Pancreas (tissue), 10 donors: ENCODE results near the gene SMIM43. TPM values are rescaled to one million over a fixed set of nuclear protein-coding genes. Genes with fewer than 3 reads are reported as not detected.

Experiments used
- ATAC-seq, 4 donors: fragments of 200-7000 bp; cut with Tn5 transposase; one replicate each; pipeline versions ENCODE4 v1.8.0 to v1.9.1; 2020; ENCODE audit warnings: mild to moderate bottlenecking in 4 of 4, moderate library complexity in 4 of 4
- DNase-seq, 6 donors: peaks; one replicate each; pipeline ENCODE4 v3.0.0-alpha.2; 2020
- FAIRE-seq: peaks from 2 replicates; lab custom pipeline; 2012; peaks lifted over from hg19 to GRCh38; lab: Jason Lieb, UNC
- H3K27ac ChIP-seq, 4 donors: fragments of 200-600 bp; sonication (generic); 1 replicate in 3 of 4; 2 replicates in 1 of 4; pipeline versions ENCODE4 v1.5.0 to v1.8.0; 2020
- H3K27me3 ChIP-seq, 4 donors: fragments of 200-600 bp; one replicate each; pipeline ENCODE4 v1.8.0; 2021
- H3K36me3 ChIP-seq, 3 donors: fragments of 200-600 bp; sonication (generic) in 1 of 3; one replicate each; pipeline versions ENCODE4 v1.5.0 to v1.8.0; 2020 to 2021
- H3K4me1 ChIP-seq, 3 donors: fragments of 200-600 bp; one replicate each; pipeline ENCODE4 v1.8.0; 2021
- H3K4me3 ChIP-seq, 4 donors: fragments of 200-600 bp; sonication (generic) in 2 of 4; one replicate each; pipeline versions ENCODE4 v1.5.0 to v1.8.0; 2020 to 2021
- H3K9me3 ChIP-seq, 4 donors: fragments of 200-600 bp; one replicate each; pipeline ENCODE4 v1.8.0; 2021
- CTCF ChIP-seq, 4 donors: fragments of 200-600 bp; sonication (generic) in 3 of 4; IDR thresholded peaks; one replicate each; pipeline versions ENCODE4 v1.5.0 to v1.8.0; 2021; ENCODE audit warnings: antibody characterized with exemption in 4 of 4
- WGBS, 2 donors: extraction: QIAGEN DNeasy Blood & Tissue Kit; methylation state at CpG; one replicate each; pipeline ENCODE4 v1.1.7; 2013; 5-methylcytosine and 5-hydroxymethylcytosine counted together
- intact Hi-C, 3 donors: fragments of 100-400 bp; cut with DNase I; formaldehyde crosslinking; loops; one replicate each; pipeline versions ENCODE4 v1.11.1 to v1.14.2; 2022
- polyA plus RNA-seq, 2 donors: library from polyadenylated mRNA; stranded (reverse); fragments of 200-250 nt; gene quantifications; one replicate each; pipeline ENCODE4 v1.2.3, GENCODE V29; 2013
- total RNA-seq, 6 donors: library from RNA; stranded (reverse); fragmentation: NEBNext Ultra II Directional in 4 of 6; extraction: Animal tissue kit (Norgen Biotek cat#: 25700) in 4 of 6; gene quantifications; one replicate each; pipeline versions ENCODE4 v1.2.1 to v1.2.4, GENCODE V29; 2021 to 2023
- donor health status: healthy with polysubstance abuse.
- donor health status: DM: no; HTN: no; CAD: no; lungs with moderate emphysema.
- donor health status: DM: no; HTN: no; CAD: no.
- donor health status: control.
- donor health status: control.
- donor health status: Bipolar disorder and iron deficiency.
- donor health status: DM: yes; HTN: yes; CAD: no.
- donor health status: DM: no; HTN: no; CAD: no.
- donor health status: DM: no; HTN: no; CAD: no.
- donor health status: DM: yes; HTN: yes; CAD: no.

SMIM43 gene
- total and polyA plus RNA-seq, 8 donors = 0.07 TPM; not detected in 7

GRCh38 chr4:121724671-121725070 lies 40.3 kb downstream of the SMIM43 start:
- Histone ChIP-seq H3K27me3 (no peaks in the 10 kb centered on the region), H3K4me3 (no peak overlapping the region), H3K4me1 (no peaks in the 10 kb centered on the region), H3K9me3 (no peaks in the 10 kb centered on the region), H3K36me3 (no peaks in the 10 kb centered on the region), H3K27ac (no peak overlapping the region)
- 88 to 95% methylated on average over 1 of the region's 1 CpG for WGBS, 2 donors
- ATAC-seq (no peak), DNase-seq (no peak), FAIRE-seq (no peak)
- TF ChIP-seq CTCF (IDR thresholded peaks at IDR 0.05) = no peak
- intact Hi-C loops = loop anchor here in 1 of 3 donors (10.0 kb wide), 1 partner anchor 260 kb away; no protein-coding TSS in a partner anchor

GRCh38 chr4:121721700-121722099 lies 43.3 kb downstream of the SMIM43 start:
- no peak for ATAC-seq
- no peaks in the 10 kb centered on the region for H3K36me3 ChIP-seq
- no peak overlapping the region for H3K4me3 ChIP-seq
- no peaks in the 10 kb centered on the region for H3K27me3 ChIP-seq
- no peak overlapping the region for H3K27ac ChIP-seq
- intact Hi-C loops = loop anchor here in 1 of 3 donors (10.0 kb wide), 1 partner anchor 257 kb away; no protein-coding TSS in a partner anchor
- no peak for TF ChIP-seq CTCF (IDR thresholded peaks at IDR 0.05)
- no peak for FAIRE-seq
- 23 to 25% methylated on average over 1 of the region's 1 CpG for whole genome bisulfite sequencing, 2 donors
- H3K4me1 ChIP-seq = no peaks in the 10 kb centered on the region
- H3K9me3 ChIP-seq = no peaks in the 10 kb centered on the region
- no peak for DNase-seq

GRCh38 chr4:121720109-121720508 lies 44.9 kb downstream of the SMIM43 start:
- intact Hi-C loops = loop anchor here in 1 of 3 donors (10.0 kb wide), 1 partner anchor 255 kb away; no protein-coding TSS in a partner anchor
- H3K27me3 ChIP-seq = no peaks in the 10 kb centered on the region
- no peak for TF ChIP-seq CTCF (IDR thresholded peaks at IDR 0.05)
- WGBS, 2 donors = 68 to 77% methylated on average over 1 of the region's 1 CpG
- H3K9me3 ChIP-seq = no peaks in the 10 kb centered on the region
- no peaks in the 10 kb centered on the region for H3K36me3 ChIP-seq
- no peak overlapping the region for H3K27ac ChIP-seq
- H3K4me1 ChIP-seq = no peaks in the 10 kb centered on the region
- H3K4me3 ChIP-seq = no peak overlapping the region
- no peak for FAIRE-seq
- no peak for DNase-seq
- ATAC-seq = no peak

GRCh38 chr4:121717680-121718237 lies 47.2 kb downstream of the SMIM43 start:
- DNase-seq = no peak
- no peaks in the 10 kb centered on the region for H3K27me3 ChIP-seq
- H3K9me3 ChIP-seq = no peaks in the 10 kb centered on the region
- H3K4me1 ChIP-seq = no peaks in the 10 kb centered on the region
- H3K36me3 ChIP-seq = no peaks in the 10 kb centered on the region
- ATAC-seq = peak in 2 of 4 donors; percentile 42 to 69
- H3K4me3 ChIP-seq = no peak overlapping the region
- intact Hi-C loops = no loop called here
- WGBS, 2 donors = 56 to 61% methylated on average over 4 of the region's 4 CpGs
- FAIRE-seq = no peak
- TF ChIP-seq CTCF (IDR thresholded peaks at IDR 0.05) = no peak
- H3K27ac ChIP-seq = no peak overlapping the region

GRCh38 chr4:121714548-121714947 lies 50.4 kb downstream of the SMIM43 start:
- no peak for TF ChIP-seq CTCF (IDR thresholded peaks at IDR 0.05)
- WGBS, 2 donors = 58 to 84% methylated on average over 4 of the region's 4 CpGs
- Histone ChIP-seq H3K9me3 (no peaks in the 10 kb centered on the region), H3K4me3 (no peak overlapping the region), H3K27me3 (no peaks in the 10 kb centered on the region), H3K27ac (no peak overlapping the region), H3K36me3 (no peaks in the 10 kb centered on the region), H3K4me1 (no peaks in the 10 kb centered on the region)
- DNase-seq (no peak), ATAC-seq (no peak), FAIRE-seq (no peak)
- intact Hi-C loops = no loop called here
